Measurements from ENCODE around the gene MAD2L2.

- TF ChIP-seq EZH2 (IDR thresholded peaks at IDR 0.05; ENCODE audit: low read length, unreplicated experiment): no peak
- TF ChIP-seq CTCF (conservative IDR thresholded peaks at IDR 0.05; ENCODE audit: low read depth, low read length): no peak
Observed at GRCh38 chr1:11708554-11709350, 27.8 kb upstream of the MAD2L2 start.
